Activated CD4-positive, alpha-beta T cell treated with anti-CD3 and anti-CD28 coated beads, Interleukin-2, amount 10 ng/mL, durations not matched to agents 7 days and 5 days (primary cell): Measurements from ENCODE around the gene TNFRSF14. TPM values are rescaled to one million over a fixed set of nuclear protein-coding genes. Genes with fewer than 3 reads are reported as not detected.

Source experiments
- CTCF ChIA-PET: fragments of 350-600 bp; sonication (Branson Sonifier 250); formaldehyde crosslinking; loops from one replicate; lab custom pipeline; 2021; ENCODE audit warnings: antibody characterized with exemption; lab: Charles Lee
- POLR2A ChIA-PET: fragments of 350-600 bp; sonication (Branson Sonifier 250); formaldehyde crosslinking; loops from one replicate; lab custom pipeline; 2021; ENCODE audit warnings: antibody characterized with exemption; lab: Charles Lee
- DNase-seq: peaks from one replicate; pipeline ENCODE4 v3.0.0-alpha.2; 2020
- H3K27ac Mint-ChIP-seq: one replicate; pipeline ENCODE4 v1.8.0; 2021; ENCODE audit warnings: mild to moderate bottlenecking, moderate library complexity, mixed read lengths
- H3K27me3 Mint-ChIP-seq: one replicate; pipeline ENCODE4 v1.8.0; 2021; ENCODE audit warnings: mixed read lengths
- H3K36me3 Mint-ChIP-seq: one replicate; pipeline ENCODE4 v1.8.0; 2021; ENCODE audit warnings: low read depth, mixed read lengths
- H3K4me1 Mint-ChIP-seq: one replicate; pipeline ENCODE4 v1.8.0; 2021; ENCODE audit warnings: mixed read lengths
- H3K4me3 Mint-ChIP-seq: one replicate; pipeline ENCODE4 v1.8.0; 2021; ENCODE audit warnings: mild to moderate bottlenecking, moderate library complexity, mixed read lengths
- H3K9me3 Mint-ChIP-seq: one replicate; pipeline ENCODE4 v1.8.0; 2021; ENCODE audit warnings: mixed read lengths
- total RNA-seq, 2 experiments: library from RNA; stranded (reverse); gene quantifications; one replicate each; pipeline ENCODE4 v1.2.3, GENCODE V29; 2021

Gene TNFRSF14
- 100 to 1,000 TPM; 182 to 192 TPM for total RNA-seq

DNA sequence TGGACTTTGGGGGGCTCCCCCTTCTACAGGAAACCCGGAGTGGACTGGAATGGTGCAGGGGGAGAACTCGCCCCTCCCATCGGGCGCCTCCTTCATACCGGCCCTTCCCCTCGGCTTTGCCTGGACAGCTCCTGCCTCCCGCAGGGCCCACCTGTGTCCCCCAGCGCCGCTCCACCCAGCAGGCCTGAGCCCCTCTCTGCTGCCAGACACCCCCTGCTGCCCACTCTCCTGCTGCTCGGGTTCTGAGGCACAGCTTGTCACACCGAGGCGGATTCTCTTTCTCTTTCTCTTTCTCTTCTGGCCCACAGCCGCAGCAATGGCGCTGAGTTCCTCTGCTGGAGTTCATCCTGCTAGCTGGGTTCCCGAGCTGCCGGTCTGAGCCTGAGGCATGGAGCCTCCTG is at the start of gene TNFRSF14:
Gene TNFRSF14, plus strand, starts transcription at position 95 of the 401 bp plus-strand sequence. Its CDS starts 294 bp downstream, at position 389.
- Mint-ChIP-seq H3K9me3 (no peaks in the 10 kb centered on the region), H3K4me3 (peak within 1 kb of the TSS; percentile 100)
- CTCF ChIA-PET: interaction anchor here (1.0 to 1.9 kb wide), 6 partner anchors 8 to 31 kb away, joined by 3 to 5 read pairs (median 3); no protein-coding TSS in a partner anchor

DNA sequence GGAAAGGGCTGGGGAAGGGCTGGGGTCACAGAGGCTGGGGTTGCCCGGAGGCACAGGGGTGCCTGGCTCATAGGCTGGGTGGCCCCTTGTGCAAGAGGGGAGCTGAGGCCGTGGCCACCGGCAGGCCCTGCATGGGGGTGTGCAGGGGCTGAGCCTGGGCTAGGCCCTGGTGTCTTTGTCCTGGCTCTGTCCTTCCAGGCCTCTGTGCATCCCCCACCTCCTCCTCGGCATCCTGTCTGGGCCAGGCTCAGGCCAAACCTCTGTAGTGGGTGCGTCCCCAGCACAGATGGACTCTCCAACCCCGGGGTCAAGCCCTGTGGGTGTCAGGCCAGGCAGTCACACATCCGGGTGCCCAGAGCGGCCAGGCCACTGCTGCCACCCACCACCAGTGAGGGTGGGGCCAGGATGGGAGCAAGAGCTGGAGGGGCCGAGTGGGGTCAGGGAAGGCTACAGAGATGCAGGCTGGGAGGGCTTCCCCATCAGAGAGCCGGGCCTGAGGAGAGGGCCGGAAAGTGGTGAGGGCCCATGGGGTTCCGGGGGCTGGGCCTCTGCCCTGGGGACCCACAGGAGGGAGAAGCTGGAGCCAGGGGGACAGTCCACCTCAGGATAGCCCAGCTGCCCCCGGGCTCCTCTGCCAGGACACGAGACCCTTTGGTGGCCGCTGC is 49.1 kb upstream of the TNFRSF14 start:
- no peaks in the 10 kb centered on the region for H3K9me3 Mint-ChIP-seq
- peaks cover 5% of the 10 kb centered on the region for H3K36me3 Mint-ChIP-seq
- POLR2A ChIA-PET: no interaction called here
- H3K27me3 Mint-ChIP-seq: no peaks in the 10 kb centered on the region
- no peak overlapping the region for H3K27ac Mint-ChIP-seq
- CTCF ChIA-PET: no interaction called here
- no peak overlapping the region for H3K4me3 Mint-ChIP-seq
- no peaks in the 10 kb centered on the region for H3K4me1 Mint-ChIP-seq
- DNase-seq: no peak

More for the DNA sequence above, at the start of gene TNFRSF14:
- DNase-seq: peak; percentile 87
- Mint-ChIP-seq H3K27me3 (no peaks in the 10 kb centered on the region), H3K36me3 (peaks cover 17% of the 10 kb centered on the region), H3K4me1 (peaks cover 46% of the 10 kb centered on the region), H3K27ac (peak within 1 kb of the TSS; percentile 100)
- POLR2A ChIA-PET: interaction anchor here (0.6 to 1.5 kb wide), 5 partner anchors 8 to 646 kb away, joined by 3 to 8 read pairs (median 4); partner anchors contain the start of gene PRXL2B

- Mint-ChIP-seq H3K9me3 (no peaks in the 10 kb centered on the region), H3K27me3 (no peaks in the 10 kb centered on the region), H3K27ac (no peak overlapping the region), H3K4me3 (no peak overlapping the region), H3K36me3 (peaks cover 5% of the 10 kb centered on the region), H3K4me1 (no peaks in the 10 kb centered on the region)
- ChIA-PET POLR2A (no interaction called here), CTCF (no interaction called here)
- no peak for DNase-seq
These were observed 48.4 kb upstream of the TNFRSF14 start for GRCh38 chr1:2507744-2508155.

- Mint-ChIP-seq H3K4me1 (no peaks in the 10 kb centered on the region), H3K4me3 (no peak overlapping the region), H3K36me3 (peaks cover 5% of the 10 kb centered on the region), H3K9me3 (no peaks in the 10 kb centered on the region), H3K27me3 (no peaks in the 10 kb centered on the region), H3K27ac (no peak overlapping the region)
- DNase-seq: no peak
- ChIA-PET POLR2A (no interaction called here), CTCF (no interaction called here)
These were observed 48.0 kb upstream of the TNFRSF14 start for GRCh38 chr1:2508180-2508579.

- ChIA-PET CTCF (no interaction called here), POLR2A (no interaction called here)
These were observed 47.4 kb upstream of the TNFRSF14 start for GRCh38 chr1:2508751-2509150.

DNA sequence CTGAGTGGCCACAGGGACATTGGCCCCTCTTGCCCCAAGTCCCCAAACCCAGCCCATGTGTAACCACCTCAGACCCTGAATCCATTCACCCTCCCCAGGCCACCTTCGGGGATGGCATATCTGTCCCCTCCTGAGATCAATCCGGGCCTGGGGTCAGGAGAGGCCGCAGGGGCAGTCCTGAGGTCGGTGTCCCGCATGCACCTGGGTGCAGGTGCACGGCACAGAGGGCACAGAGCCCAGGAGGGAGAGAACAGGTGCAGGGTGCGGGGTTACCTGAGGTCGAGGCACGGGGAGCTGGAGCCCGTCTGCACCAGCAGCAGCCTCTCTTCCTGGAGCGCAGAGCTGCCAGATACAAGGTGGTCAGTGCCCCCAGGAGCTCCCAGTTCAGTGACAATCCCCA is 46.6 kb upstream of the TNFRSF14 start:
- Mint-ChIP-seq H3K4me1 (no peaks in the 10 kb centered on the region), H3K27me3 (no peaks in the 10 kb centered on the region), H3K4me3 (no peak overlapping the region), H3K9me3 (no peaks in the 10 kb centered on the region), H3K27ac (no peak overlapping the region), H3K36me3 (peaks cover 5% of the 10 kb centered on the region)
- no peak for DNase-seq
- ChIA-PET CTCF (no interaction called here), POLR2A (no interaction called here)

More at GRCh38 chr1:2508751-2509150, 47.4 kb upstream of the TNFRSF14 start:
- no peaks in the 10 kb centered on the region for H3K4me1 Mint-ChIP-seq
- peaks cover 5% of the 10 kb centered on the region for H3K36me3 Mint-ChIP-seq
- DNase-seq: no peak
- no peak overlapping the region for H3K27ac Mint-ChIP-seq
- no peaks in the 10 kb centered on the region for H3K27me3 Mint-ChIP-seq
- H3K9me3 Mint-ChIP-seq: no peaks in the 10 kb centered on the region
- H3K4me3 Mint-ChIP-seq: no peak overlapping the region

DNA sequence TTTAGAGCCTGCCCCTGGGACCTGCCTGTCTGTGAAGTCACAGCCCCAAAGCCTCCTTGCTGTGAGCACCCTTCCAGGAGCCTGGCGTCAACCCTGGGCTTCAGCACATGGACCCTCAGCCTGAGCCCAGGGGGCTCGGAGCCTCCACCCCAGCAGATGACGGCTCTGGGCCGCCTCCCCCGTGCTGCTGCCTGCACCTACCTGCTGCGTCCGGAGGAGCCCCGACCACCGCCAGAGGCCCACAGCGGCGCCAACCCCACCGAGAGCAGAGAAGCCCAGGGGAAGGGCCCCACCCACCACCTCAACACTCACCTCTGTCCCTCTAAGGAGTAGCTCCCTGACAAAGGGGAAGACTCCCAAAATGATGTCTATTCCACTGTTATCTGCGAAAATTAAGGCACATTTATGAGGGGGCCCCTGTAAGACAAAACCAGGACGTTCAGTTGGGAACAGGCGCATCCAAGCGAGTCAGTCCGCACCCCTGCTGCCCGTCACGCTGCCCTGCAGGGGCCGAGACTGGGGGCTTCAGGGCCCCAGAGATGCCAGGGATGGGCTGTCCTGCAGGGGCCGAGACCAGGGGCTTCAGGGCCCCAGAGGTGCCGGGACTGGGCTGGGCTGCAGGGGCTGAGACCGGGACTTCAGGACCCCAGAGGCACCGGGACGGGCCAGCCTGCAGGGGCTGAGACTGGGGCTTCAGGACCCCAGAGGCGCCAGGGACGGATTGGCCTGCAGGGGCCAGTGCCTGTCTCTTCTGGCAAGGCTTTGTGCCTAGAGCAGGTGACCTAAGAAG is 45.6 kb upstream of the TNFRSF14 start:
- CTCF ChIA-PET: interaction anchor here (0.7 kb wide), 1 partner anchor 22 kb away, joined by 3 read pairs; no protein-coding TSS in a partner anchor
- DNase-seq: no peak
- no peaks in the 10 kb centered on the region for H3K27me3 Mint-ChIP-seq
- POLR2A ChIA-PET: no interaction called here
- H3K27ac Mint-ChIP-seq: no peak overlapping the region
- H3K36me3 Mint-ChIP-seq: peaks cover 5% of the 10 kb centered on the region
- no peaks in the 10 kb centered on the region for H3K4me1 Mint-ChIP-seq
- no peaks in the 10 kb centered on the region for H3K9me3 Mint-ChIP-seq
- H3K4me3 Mint-ChIP-seq: no peak overlapping the region

DNA sequence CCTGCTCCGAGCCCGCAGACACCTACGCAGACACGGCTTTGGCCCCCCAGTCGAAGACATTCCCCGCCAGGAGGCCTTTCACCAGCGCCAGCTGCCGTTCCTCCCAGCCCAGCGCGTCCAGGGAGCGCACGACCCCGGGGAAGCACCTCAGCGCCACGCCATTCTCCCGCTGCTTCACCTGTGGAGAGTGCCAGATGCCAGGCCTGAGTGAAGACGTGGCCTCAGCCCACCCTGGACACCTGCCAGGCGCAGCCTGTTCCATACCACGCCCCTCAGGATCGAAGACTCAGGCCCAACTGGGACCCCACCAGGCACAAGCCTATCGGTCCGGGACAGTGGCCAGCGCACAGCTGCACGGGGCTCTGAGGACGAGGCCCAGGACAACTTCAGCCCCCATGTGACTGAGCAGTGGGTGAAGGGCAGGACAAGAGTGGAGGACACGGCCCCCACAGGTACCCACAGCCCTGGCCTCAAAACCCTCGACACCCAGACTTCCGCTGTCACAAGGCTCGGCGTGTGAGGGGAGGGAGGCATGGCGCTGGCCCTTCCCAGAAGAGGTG is 43.2 kb upstream of the TNFRSF14 start:
- Mint-ChIP-seq H3K4me3 (no peak overlapping the region), H3K27me3 (no peaks in the 10 kb centered on the region), H3K9me3 (no peaks in the 10 kb centered on the region), H3K4me1 (no peaks in the 10 kb centered on the region), H3K27ac (no peak overlapping the region), H3K36me3 (peaks cover 12% of the 10 kb centered on the region)
- POLR2A ChIA-PET: no interaction called here
- CTCF ChIA-PET: no interaction called here
- DNase-seq: no peak

DNA sequence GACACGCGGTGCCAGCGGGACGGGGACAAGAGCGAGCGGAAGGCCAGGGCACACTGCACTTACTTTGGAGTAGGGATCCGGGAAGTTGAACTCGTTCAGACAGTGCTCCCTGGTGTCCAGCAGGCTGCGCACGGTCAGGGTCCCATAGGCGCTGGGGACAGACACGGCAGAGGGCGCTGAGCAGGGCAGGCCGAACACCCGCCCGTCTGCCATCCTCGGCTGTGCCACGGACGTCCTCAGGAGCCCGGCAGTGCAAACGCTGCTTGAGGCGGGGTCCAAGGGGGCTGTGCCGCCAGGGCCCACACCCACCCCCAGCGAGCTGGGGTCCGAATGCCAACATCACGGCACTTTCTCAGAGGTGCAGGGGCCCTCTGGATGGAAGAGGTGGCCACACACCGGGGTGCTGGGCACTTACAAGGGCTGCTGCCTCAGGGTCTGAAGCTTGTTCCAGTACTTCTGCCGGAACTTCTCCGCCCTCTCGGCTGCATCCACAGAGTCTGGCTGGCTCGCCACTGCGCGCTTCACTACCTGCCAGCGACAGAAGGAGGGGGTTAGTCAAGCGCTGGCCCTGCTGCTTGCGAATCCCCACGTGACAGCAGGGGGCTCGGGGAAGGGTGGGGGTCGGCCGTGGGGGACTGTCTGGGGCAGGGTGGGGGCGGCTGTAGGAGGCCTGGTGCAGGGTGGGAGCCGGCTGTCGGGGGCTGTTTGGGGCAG is 42.1 kb upstream of the TNFRSF14 start:
- CTCF ChIA-PET: interaction anchor here (1.3 kb wide), 1 partner anchor 10 kb away, joined by 3 read pairs; no protein-coding TSS in a partner anchor
- no peak overlapping the region for H3K27ac Mint-ChIP-seq
- H3K4me3 Mint-ChIP-seq: no peak overlapping the region
- no peaks in the 10 kb centered on the region for H3K9me3 Mint-ChIP-seq
- no peaks in the 10 kb centered on the region for H3K4me1 Mint-ChIP-seq
- H3K36me3 Mint-ChIP-seq: peaks cover 18% of the 10 kb centered on the region
- no peak for DNase-seq
- H3K27me3 Mint-ChIP-seq: no peaks in the 10 kb centered on the region
- POLR2A ChIA-PET: no interaction called here

DNA sequence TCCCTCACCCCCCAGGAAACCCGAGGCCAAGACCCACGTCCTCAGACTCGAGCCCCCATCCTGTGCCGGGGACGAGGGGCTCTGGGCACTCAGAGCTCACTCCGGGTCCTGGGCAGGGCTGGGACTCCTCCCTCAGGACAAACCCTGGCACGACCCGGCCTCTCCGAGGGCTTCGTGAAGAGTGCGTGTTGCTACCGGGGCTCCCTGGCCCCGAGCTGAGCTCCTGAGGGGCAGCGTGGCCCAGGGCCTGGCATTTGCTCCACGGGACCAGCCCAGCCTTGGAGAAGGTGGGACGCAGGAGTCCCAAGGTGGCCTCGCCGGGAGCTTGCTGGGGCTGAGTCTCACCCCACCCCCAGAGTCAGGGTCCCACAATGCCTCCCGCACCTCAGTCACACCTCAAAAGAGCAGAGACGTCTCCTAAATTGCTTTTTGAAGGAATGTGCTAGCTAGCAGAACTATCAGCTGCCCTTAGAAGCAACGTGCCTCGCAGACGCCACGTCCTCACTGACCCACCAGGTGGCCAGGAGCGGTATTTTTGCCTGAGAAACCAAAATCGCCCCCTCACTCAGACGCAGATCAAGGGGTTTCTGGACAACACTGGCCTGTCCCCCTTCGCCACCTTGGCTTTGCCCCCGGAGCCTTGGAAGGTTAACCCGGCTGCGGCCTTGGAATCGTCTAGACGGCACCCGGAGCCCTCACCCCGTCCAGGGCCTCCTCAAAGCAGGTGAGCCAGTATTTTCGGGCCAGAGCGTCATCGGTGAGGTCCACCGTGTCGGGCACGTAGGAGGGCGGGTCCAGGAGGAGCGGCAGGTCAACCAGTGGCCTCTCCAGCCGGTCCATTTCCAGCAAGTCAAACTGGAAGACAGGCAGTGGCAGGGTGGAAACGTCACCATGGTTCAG is 41.1 kb upstream of the TNFRSF14 start:
- Mint-ChIP-seq H3K27ac (no peak overlapping the region), H3K9me3 (no peaks in the 10 kb centered on the region), H3K27me3 (no peaks in the 10 kb centered on the region), H3K36me3 (peaks cover 19% of the 10 kb centered on the region), H3K4me3 (no peak overlapping the region), H3K4me1 (no peaks in the 10 kb centered on the region)
- ChIA-PET CTCF (interaction anchor here (1.3 kb wide), 1 partner anchor 9 kb away, joined by 3 read pairs; no protein-coding TSS in a partner anchor), POLR2A (no interaction called here)
- DNase-seq: no peak

DNA sequence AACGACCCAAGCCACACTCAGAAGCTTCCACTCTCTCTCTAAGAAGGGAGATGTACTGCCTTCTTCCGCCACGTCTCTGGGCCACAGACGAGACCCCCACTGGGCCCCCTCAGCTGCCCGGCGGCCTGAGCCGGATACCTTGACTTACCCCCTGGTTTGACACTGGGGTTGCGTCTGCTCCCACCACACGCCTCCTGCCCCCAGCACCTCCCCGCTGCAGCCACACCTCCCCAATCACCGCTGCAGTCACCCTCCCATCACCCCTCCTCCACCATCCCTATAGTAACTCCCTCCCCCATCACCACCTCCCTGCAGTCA is 40.4 kb upstream of the TNFRSF14 start:
- DNase-seq: no peak
- Mint-ChIP-seq H3K4me1 (no peaks in the 10 kb centered on the region), H3K9me3 (no peaks in the 10 kb centered on the region), H3K36me3 (peaks cover 22% of the 10 kb centered on the region), H3K27me3 (no peaks in the 10 kb centered on the region), H3K4me3 (no peak overlapping the region), H3K27ac (no peak overlapping the region)
- ChIA-PET CTCF (no interaction called here), POLR2A (no interaction called here)

GRCh38 chr1:2516124-2516523 is 40.0 kb upstream of the TNFRSF14 start:
- ChIA-PET CTCF (no interaction called here), POLR2A (no interaction called here)
- Mint-ChIP-seq H3K4me1 (no peaks in the 10 kb centered on the region), H3K27me3 (no peaks in the 10 kb centered on the region), H3K27ac (no peak overlapping the region), H3K9me3 (no peaks in the 10 kb centered on the region), H3K4me3 (no peak overlapping the region), H3K36me3 (peaks cover 26% of the 10 kb centered on the region)
- no peak for DNase-seq
